ENCODE measurements around the gene DHRS4L2. TPM values are rescaled to one million over a fixed set of nuclear protein-coding genes. Genes with fewer than 3 reads are reported as not detected.
"Not testable (repeated sequence)": the region's sequence is repeated elsewhere in the genome, so short reads cannot be mapped to it uniquely, and the experiment has no call there.

The DHRS4L2 gene
- total RNA-seq (10 to 100 TPM; 25.9 to 43.4 (median 31.9) TPM), polyA plus RNA-seq (10 to 100 TPM; 19.4 to 62.0 (median 30.8) TPM)
- long read RNA-seq, donor 1, transcript DHRS4L2-202 (5 exons, 1,117 nt), result major isoform, 16 of 32 reads
- long read RNA-seq, donor 1, transcript DHRS4L2-201 (8 exons, 1,370 nt), result minor isoform, 11 of 32 reads
- long read RNA-seq, donor 1, partial matches to known transcripts, result 1 of 32 reads
- long read RNA-seq, donor 1, other reads (novel, unspliced or antisense), result 4 of 32 reads
- long read RNA-seq, donor 2, transcript DHRS4L2-201 (8 exons, 1,370 nt), result major isoform, 9 of 26 reads
- long read RNA-seq, donor 2, transcript DHRS4L2-202 (5 exons, 1,117 nt), result major isoform, 9 of 26 reads
- long read RNA-seq, donor 2, partial matches to known transcripts, result 2 of 26 reads
- long read RNA-seq, donor 2, other reads (novel, unspliced or antisense), result 4 of 26 reads

DNA sequence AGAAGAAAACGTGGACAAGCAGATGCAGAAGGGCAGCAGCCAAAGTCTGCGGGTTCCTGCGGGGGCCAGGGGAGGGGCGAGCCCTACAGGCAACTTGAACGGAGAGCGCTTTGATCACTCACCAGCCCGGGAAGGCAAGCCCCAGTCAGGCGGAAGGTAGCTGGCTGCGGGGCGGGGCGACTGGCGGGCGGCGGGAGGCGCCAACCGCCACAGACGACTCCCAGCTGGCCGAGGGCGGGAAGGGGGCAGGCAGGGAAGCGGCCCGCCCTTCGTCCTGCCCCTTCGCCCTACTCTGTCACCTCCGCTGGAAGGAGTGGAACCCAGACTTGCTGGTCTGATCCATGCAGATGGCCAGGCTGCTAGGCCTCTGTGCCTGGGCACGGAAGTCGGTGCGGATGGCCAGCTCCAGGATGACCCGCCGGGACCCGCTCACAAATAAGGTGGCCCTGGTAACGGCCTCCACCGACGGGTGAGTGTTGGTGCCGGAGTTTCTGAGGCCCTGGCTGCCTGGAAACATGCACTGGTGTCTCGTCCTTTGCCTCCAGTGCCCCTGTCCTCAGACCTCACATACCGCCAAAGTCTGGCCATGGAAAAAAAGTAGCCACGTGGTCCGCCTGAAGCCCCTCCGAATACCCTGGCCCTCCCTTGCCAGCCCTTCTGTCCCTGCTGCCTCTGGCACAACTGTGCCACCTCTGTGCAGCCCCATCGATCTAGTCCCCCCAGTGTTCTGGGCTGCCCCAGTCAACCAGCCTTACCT lies at the start of gene DHRS4L2:
DHRS4L2 (plus strand) TSS at position 323 of the 757 bp plus-strand sequence; CDS start at position 342, 19 bp downstream.
- not testable (repeated sequence) for H3K27me3 ChIP-seq (ENCODE audit: insufficient read depth in 3 of 3, low read length in 2 of 3); H3K36me3 ChIP-seq (ENCODE audit: insufficient read depth in 1 of 2, low read depth in 1 of 2); H3K9me3 ChIP-seq
- DNase-seq, result peak; percentile 89 to 93
- intact Hi-C loops (cut with DNase I), result loop anchor here in 1 of 2 donors (5.0 kb wide), 1 partner anchor 44 kb away; no protein-coding TSS in a partner anchor
- Histone ChIP-seq H3K4me3 (peak within 1 kb of the TSS; percentile 73), H3K27ac (peak within 1 kb of the TSS; percentile 94), H3K4me1 (peaks cover 22% of the 10 kb centered on the region)
- ATAC-seq, result peak; percentile 84 to 89 (median 86)
- WGBS, 3 donors, result 4 to 11% (median 7%) methylated on average over 31 to 40 of the region's 40 CpGs

DNA sequence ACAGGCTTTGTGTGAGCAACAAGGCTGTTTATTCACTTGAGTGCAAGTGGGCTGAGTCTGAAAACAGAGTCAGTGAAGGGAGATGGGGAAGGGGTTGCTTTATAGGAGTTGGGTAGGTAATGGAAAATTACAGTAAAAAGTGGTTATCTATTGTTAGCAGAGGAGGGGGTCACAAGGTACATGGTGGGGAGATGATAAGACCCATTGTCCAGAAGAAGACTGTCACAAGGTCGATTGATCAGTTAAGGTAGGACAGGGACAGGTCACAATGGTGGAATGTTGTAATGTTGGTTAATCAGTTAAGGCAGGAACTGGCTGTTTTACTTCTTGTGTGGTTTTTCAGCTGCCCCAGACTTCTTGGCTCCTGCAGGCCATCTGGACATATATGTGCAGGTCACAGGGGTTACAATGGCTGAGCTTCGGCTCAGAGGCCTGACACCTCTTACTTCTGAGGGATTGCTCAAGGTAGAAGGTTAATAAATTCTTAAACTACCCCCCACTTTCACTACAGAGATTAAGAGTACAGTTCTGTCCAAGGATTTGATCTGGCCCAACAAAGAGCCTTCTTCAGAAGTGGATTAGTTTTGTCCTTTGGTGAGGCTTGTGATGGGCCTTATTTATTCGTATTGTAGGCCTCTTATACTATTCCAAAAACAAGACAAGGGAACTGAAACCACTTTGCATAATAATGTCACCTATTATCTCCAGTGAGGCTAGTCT lies 49.0 kb upstream of the DHRS4L2 start:
- Histone ChIP-seq H3K4me3 (no peak overlapping the region), H3K9me3 (no peaks in the 10 kb centered on the region), H3K4me1 (no peaks in the 10 kb centered on the region), H3K27me3 (ENCODE audit: insufficient read depth in 3 of 3, low read length in 2 of 3) (no peaks in the 10 kb centered on the region), H3K27ac (no peak overlapping the region), H3K36me3 (ENCODE audit: insufficient read depth in 1 of 2, low read depth in 1 of 2) (peaks cover 4 to 25% of the 10 kb centered on the region in 2 donors)
- TF ChIP-seq, protein P1, sequence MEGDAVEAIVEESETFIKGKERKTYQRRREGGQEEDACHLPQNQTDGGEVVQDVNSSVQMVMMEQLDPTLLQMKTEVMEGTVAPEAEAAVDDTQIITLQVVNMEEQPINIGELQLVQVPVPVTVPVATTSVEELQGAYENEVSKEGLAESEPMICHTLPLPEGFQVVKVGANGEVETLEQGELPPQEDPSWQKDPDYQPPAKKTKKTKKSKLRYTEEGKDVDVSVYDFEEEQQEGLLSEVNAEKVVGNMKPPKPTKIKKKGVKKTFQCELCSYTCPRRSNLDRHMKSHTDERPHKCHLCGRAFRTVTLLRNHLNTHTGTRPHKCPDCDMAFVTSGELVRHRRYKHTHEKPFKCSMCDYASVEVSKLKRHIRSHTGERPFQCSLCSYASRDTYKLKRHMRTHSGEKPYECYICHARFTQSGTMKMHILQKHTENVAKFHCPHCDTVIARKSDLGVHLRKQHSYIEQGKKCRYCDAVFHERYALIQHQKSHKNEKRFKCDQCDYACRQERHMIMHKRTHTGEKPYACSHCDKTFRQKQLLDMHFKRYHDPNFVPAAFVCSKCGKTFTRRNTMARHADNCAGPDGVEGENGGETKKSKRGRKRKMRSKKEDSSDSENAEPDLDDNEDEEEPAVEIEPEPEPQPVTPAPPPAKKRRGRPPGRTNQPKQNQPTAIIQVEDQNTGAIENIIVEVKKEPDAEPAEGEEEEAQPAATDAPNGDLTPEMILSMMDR (IDR thresholded peaks at IDR 0.05), result no peak
- intact Hi-C loops (cut with DNase I), result no loop called here
- DNase-seq (no peak), ATAC-seq (no peak)
- 82 to 83% (median 83%) methylated on average over 3 of the region's 3 CpGs for WGBS, 3 donors

DNA sequence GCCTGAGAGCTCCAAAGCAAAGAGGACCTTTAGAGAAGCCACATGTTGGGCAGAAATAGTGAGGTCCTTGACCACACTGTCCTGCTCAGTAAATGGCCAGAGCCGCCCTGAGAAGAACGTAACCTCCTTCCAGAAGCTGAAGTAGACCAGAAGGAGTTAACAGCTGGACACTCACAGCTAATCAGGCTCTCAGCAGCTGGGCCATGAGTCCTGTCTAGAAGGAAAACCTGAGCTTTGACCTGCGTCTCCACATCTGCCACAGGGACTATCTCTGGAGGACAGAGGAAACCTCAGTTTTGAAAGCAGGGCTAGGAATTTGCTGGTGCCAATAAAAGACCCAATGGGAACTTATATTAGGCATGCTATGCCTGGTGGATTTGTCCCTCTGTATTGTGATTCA lies 47.5 kb upstream of the DHRS4L2 start:
- TF ChIP-seq, protein P1 (IDR thresholded peaks at IDR 0.05), result no peak
- Histone ChIP-seq H3K4me3 (no peak overlapping the region), H3K9me3 (no peaks in the 10 kb centered on the region), H3K27me3 (ENCODE audit: insufficient read depth in 3 of 3, low read length in 2 of 3) (no peaks in the 10 kb centered on the region), H3K4me1 (no peaks in the 10 kb centered on the region), H3K36me3 (ENCODE audit: insufficient read depth in 1 of 2, low read depth in 1 of 2) (peaks cover 4 to 25% of the 10 kb centered on the region in 2 donors), H3K27ac (no peak overlapping the region)
- 43 to 88% (median 60%) methylated on average over 3 of the region's 3 CpGs for WGBS, 3 donors
- DNase-seq (no peak), ATAC-seq (no peak)
- intact Hi-C loops (cut with DNase I), result no loop called here

DNA sequence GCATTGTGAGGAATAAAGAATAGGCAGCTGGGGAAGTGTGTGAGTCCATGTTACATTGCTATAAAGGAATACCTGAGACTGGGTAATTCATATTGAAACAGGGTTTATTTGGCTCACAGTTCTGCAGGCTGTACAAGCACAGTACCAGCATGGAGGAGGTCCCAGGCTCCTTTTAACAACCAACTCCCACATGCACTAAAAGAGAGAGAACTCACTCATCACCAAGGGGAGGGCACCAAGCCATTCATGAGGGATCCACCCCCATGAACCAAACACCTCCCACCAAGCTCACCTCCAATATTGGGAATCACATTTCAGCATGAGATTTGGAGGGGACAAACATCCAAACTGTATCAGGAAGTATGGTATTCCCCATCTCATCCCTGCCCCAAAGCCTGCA lies 47.1 kb upstream of the DHRS4L2 start:
- H3K4me1 ChIP-seq, result no peaks in the 10 kb centered on the region
- H3K27me3 ChIP-seq (ENCODE audit: insufficient read depth in 3 of 3, low read length in 2 of 3), result no peaks in the 10 kb centered on the region
- no peak for ATAC-seq
- peaks cover 4 to 25% of the 10 kb centered on the region in 2 donors for H3K36me3 ChIP-seq (ENCODE audit: insufficient read depth in 1 of 2, low read depth in 1 of 2)
- H3K4me3 ChIP-seq, result no peak overlapping the region
- no peak overlapping the region for H3K27ac ChIP-seq
- no peak for DNase-seq
- intact Hi-C loops (cut with DNase I), result no loop called here
- H3K9me3 ChIP-seq, result no peaks in the 10 kb centered on the region
- TF ChIP-seq, protein P1 (IDR thresholded peaks at IDR 0.05), result no peak

All from psoas muscle (tissue), 8 donors.